NCI-H1048 (cell line): ENCODE results near the gene MRFAP1.

Source experiments
- DNase-seq: peaks from one replicate; lab custom pipeline; 2025; lab: John Stamatoyannopoulos, UW

The MRFAP1 gene

DNA sequence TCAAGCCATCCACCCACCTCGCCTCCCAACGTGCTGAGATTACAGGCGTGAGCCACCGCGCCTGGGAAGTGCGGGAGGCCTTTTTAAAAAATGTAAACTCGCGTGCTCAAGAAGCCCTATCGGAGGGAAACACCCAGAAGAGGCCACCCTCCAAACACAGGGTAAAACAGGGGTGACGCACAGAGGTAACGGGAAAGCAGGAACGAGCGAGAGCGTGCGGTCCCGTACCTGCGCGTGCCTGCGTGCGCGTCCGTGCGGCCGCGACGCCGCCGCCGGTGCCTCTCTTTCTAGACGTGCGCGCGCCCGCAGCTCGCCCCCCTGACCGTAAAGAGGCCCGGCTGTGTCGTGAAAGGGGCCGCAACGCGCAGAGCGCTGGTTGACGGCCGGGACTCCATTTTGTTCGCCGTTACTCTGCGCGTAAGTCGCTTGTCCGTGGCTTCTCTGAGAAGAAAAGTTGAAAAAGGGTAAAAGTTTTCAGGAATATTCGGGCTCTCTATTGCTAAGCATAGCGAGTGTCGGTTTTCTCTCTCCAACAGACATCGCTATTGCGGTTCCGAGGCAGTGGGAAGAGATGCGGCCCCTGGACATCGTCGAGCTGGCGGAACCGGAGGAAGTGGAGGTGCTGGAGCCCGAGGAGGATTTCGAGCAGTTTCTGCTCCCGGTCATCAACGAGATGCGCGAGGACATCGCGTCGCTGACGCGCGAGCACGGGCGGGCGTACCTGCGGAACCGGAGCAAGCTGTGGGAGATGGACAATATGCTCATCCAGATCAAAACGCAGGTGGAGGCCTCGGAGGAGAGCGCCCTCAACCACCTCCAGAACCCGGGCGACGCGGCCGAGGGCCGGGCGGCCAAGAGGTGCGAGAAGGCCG, at the start of gene MRFAP1:
MRFAP1 (plus strand) TSS at position 394 of the 872 bp plus-strand sequence; CDS start at position 572, 178 bp downstream.
- DNase-seq = peak; percentile 92

DNA sequence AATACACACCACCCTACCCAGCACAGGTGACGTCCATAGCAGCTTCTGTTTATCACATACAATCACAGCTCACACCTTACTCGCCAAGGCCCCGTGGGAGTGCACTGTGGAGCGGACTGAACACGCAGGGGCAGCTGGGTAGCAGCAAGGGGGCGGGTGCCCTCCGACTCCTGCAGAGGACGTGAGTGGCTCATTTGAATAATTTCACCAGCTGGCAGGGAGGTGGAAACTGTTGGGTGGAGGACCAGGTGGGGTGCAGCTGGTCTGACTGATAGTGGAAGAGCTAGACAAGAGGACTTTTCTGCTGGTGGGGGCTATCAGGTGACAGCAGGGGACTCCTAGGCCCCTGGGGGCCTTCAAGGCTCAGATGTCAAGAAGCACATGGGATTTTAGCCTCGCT, 49.2 kb upstream of the MRFAP1 start:
- no peak for DNase-seq

DNA sequence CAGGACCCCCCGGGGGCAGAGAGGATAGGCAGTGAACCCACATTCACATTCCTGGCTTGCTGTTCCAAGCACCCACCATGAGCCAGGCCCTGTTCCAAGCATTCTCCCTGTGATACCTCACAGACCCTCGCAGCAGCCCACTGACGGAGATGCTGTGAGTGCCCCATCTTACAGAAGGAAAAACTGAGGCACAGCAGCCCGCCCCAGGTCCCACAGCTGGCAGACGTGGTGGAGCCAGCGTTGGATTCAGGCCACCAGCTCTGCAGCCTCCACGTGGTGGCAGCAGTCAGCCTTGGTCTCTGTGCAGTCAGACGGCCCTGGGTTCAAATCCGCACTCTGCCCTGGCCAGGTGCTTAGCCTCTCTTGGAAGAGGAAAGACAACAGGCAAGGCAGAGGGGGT, 48.7 kb upstream of the MRFAP1 start:
- no peak for DNase-seq

DNA sequence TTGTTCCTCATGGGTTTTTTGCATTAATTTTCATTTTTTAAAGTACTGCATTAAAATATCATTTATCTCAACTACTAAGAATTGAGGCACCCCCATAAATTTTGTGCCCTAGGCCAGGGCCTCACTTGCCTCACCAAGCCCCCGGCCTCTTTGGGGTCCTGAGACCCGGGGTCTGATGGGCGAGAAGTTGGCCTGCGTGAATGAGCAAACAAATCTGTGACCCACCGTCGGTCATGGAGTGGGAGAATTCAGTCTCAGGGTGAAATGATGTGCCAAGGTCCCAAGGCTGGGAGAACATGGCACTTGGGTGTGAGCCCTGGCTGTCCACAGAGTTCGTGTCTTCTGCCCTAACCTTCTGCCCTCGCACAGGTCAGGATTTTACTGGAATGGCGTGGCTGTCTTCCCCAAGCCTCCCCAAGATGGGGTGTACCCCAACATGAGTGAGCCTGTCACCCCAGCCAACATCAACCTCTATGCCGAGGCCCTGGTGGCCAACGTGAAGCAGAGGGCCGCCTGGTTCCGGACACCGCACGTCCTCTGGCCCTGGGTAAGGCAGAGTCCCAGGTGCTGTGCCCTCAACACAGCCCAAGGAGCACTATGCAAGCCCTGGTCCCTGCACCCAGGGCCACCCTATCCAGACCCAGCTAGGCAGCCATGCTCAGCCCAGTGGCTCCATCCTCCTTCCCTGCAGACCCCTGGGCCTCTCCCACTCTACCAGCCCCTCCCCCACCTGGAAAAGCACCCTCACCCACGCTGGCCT, 47.5 kb upstream of the MRFAP1 start:
- DNase-seq = no peak

DNA sequence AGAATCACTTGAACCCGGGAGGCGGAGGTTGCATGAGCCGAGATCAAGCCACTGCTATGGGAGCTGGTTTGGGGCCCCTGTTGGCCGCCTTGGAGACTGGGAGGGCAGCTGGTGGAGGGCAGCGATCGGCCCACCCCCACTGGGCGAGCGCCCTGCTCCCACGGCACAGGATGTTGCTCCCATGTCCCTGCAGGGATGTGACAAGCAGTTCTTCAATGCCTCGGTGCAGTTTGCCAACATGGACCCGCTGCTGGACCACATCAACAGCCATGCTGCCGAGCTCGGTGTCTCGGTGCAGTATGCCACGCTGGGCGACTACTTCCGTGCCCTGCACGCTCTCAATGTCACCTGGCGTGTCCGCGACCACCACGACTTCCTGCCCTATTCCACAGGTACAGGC, 46.1 kb upstream of the MRFAP1 start:
- DNase-seq = no peak

DNA sequence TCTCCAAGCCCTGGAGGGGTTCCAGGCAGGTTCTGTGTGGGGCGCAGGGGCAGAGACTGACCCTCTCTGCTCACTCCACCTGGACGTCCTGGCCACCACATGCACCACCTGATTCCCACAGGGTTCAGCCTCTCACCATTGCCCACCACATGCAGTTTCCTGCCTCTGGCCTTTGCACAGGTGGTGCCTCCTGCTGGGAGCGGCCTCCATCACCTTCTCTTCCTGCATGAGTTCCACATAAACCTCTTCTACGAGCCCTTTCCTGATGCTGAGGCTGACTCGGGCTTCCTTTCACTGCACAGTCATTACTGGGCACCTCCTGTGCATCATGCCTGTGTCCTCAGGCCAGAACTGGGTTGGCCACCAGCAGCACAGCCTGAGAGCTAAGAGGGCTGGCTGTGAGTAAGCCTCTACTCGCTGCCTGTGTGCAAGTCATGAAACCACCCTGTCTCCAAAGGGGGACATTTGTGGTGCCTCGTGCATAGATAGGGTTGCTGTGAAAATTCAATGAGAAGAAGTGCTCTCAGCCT, 45.6 kb upstream of the MRFAP1 start:
- DNase-seq = no peak

DNA sequence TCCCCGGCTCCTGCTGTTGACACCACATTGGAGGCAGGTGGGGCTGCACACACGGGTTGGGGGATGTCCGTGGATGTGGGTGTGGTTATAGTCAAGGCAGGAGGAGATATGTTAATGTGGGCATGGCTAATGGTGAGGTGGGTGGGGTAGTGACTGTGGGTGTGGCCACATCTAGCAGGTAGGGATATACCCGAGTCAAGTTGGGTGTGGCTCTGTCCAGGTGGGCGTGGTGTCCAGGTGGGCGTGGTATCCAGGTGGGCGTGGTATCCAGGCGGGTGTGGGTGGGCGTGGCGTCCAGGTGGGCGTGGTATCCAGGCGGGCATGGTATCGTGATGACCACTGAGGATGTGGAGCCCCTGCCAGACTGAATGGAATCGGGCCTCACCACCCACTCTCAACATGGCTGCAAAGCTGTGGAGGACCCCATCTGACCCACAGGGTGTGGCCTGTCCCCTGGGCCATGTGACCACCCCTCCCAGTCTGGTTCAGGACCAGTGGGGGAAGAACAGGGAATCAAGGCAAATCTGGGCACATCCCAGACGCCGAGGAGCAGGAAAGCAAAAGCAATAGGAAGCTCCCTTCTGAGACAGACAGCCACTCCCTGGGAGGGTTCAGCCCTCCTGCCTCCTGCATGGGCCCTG, 44.5 kb upstream of the MRFAP1 start:
- peak; percentile 12 for DNase-seq

DNA sequence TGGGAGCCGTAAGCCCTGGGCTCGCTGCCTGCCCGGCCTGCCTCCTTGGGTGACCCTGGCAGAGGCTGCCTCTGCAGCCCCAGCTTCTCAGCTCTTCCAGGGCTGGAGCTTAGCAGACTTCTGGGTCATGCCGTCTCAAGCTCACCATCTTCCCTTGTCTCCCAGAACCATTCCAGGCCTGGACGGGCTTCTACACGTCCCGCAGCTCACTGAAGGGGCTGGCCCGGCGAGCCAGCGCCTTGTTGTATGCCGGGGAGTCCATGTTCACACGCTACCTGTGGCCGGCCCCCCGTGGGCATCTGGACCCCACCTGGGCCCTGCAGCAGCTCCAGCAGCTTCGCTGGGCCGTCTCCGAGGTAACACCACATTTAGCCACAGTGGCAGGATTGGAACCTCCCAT, 43.5 kb upstream of the MRFAP1 start:
- no peak for DNase-seq

DNA sequence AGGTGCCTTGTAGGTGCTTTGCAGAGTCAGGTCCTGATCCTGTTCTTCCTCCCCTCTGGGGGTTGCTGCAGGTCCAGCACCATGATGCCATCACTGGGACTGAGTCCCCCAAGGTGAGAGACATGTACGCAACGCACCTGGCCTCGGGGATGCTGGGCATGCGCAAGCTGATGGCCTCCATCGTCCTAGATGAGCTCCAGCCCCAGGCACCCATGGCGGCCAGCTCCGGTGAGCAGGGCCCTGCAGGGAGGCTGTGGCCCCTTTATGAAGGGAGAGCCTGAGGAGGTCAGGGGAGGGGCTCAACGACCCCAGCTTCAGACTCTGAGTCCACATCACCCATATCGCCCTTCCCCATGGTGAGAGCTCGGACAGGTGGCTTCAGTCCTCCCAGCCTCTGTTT, 42.4 kb upstream of the MRFAP1 start:
- DNase-seq = no peak

DNA sequence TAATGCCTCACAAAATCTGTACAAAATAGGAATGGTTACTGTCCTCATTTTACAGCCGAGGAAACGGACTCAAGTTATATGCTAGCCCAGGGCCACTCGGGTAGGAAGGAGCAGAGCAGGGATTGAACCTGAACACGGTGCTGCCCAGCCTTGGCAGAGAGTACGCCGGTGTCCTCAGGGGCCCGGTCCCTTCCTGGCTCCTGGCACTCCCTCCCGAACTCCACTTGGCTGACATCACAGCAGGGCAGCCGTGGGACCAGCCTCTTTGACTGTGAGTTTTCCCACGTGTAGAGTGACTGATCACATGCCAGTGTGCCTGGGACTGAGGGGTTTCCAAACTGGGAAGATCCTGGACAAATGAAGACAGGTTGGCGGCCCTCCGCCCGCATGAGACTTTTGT, 41.8 kb upstream of the MRFAP1 start:
- DNase-seq = no peak

DNA sequence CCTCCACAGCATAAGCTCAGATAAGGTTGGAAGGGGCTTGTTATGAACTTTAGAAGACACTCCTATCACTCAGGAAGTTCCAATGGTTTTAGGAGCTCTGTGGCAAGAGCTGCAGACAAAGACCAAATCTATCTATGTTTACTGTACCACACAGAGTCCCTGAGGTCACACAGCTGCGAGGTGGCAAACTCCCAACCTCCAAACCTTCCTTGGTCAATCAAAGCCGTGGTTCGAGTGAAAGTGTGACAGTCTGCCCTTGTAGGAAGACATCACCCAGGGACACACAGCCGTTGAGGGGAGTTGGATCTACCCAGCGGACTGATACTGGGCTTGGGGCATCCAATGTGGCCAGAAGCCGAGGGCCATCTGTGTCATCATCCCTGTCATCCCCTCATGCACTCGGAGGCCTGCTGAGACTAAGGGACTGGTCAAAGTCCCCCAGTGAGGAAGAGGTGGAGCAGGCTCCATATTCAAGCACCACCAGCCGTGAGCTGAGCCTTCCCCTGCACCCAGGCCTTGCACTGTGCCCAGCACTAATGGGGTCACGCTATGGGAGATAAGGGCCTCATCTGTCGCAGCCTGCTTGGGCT, 38.7 kb upstream of the MRFAP1 start:
- DNase-seq = no peak

DNA sequence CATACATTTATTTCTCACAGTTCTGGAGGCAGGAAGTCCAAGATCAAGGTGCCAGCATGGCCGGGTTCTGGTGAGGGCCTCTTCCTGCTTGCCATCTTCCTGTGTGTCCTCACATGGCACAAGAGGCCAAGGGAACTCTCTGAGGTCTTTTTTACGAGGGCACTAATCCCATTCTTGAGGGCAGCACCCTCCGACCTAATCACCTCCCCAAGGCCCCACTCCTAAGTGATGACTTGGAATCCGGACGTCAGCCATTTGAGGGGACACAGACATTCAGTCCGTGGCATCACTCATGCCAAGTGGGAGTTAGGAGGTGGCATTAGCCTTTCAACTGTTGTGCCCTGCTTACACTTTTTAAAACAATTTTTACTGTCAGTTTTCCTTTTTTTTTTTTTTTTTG, 38.2 kb upstream of the MRFAP1 start:
- no peak for DNase-seq

DNA sequence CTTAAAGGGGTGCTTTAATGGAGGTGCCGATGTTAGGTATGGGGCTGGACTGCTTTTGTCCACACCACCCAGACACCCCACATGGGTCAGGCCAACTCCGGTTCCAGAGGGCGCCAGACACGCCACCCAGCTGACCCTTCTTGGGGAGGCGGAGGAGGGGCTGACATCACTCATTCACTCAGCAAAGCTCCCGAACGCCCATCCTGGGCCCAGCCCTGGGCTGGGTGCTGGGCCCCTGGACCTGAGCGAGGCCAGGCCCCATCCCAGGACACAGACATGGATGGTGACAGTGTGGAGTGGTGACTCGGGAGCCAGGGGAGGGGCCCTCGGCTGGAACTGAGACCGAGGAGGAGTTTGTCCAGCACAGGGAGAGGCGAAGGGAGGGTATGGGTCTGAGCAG, 37.4 kb upstream of the MRFAP1 start:
- no peak for DNase-seq

DNA sequence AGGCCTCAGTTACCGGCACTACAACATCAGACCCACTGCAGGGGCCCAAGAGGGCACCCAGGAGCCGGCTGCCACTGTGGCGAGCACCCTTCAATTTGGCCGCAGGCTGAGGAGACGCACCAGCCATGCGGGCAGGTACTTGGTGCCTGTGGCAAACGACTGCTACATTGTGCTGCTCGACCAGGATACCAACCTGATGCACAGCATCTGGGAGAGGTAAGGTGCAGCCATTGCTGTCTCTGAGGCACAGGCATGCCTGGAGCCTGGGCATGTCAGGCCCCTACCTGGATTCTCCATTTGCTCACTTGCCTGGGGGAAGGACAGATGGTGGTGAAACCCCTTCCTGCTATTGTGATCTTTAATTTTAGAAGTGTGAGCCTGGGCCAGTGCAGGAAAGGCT, 35.4 kb upstream of the MRFAP1 start:
- DNase-seq = no peak

DNA sequence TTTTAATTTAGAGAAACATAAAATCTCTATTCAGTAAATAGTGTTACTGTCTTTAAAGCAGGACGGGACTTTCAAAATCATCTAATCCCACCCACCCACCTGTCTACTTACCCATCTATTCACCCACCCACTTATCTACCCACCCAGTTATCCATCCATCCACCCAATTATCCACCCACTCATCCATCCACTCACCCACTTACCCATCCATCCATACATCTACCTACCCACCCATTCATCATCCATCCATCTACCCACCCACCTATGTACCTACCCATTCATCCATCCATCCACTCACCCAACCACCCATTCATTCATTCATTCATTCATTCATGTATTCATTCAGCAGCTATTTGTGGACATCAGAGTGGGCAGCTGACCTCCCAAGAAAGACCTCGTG, 34.9 kb upstream of the MRFAP1 start:
- no peak for DNase-seq

DNA sequence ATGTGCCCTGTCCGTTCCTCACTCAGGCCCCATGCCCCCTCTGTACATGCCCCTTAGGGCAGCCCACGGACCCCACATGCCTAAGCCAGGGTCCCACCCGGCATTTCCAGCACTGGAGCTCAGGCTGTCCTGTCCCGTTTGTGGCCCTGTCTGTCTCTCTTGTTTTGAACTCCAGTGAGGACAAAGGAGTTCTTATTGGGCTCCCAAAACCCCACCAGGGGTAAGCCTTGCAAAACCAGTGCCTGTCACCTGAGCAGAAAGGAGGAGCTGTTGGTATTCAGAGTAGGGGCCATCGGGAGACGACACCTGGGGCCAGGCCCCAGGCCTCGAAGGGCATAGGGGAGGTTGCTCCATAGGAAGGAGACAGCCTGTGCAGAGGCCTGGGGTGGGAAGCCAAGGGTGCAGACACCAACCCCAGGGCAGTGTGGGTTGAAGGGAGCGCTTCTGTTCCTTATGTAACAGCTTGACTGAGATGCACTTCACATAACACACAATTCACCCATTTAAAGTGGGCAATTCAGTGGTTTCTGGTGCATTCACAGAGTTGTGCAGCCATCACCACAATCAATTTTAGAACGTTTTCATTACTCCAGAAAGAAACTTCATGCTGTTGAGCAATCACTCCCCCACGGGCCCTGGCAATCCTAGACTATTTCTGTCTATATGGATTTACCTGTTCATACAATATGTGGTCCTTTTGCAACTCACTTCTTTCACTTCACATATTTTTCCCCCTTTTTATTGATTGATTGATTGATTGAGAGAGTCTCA, 33.8 kb upstream of the MRFAP1 start:
- no peak for DNase-seq

DNA sequence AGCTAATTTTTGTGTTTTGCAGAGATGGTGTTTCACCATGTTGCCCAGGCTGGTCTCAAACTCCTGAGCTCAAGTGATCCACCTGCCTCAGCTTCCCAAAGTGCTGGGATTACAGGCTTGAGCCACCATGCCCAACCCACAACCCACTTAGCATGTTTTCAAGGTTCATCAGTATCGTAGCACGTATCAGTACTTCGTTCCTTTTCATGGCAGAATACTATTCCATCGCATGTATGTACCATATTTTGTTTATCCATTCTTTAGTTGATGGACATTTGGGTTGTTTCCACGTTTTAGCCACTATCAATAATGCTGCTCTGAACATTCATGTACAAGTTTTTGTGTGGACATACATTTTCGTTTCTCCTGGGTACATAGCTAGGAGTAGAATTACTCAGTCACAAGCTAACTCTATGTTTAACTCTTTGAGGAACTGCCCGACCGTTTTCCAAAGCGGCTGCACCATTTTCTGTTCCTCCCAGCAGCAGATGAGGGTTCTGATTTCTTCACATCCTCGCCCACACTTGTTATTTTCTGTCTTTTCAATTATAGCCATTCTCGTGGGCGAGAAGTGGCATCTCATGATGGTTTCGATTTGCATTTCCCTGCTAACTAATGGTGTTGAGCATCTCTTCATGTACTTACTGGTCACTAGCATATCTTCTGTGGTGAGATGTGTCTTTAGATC, 33.0 kb upstream of the MRFAP1 start:
- DNase-seq = no peak

DNA sequence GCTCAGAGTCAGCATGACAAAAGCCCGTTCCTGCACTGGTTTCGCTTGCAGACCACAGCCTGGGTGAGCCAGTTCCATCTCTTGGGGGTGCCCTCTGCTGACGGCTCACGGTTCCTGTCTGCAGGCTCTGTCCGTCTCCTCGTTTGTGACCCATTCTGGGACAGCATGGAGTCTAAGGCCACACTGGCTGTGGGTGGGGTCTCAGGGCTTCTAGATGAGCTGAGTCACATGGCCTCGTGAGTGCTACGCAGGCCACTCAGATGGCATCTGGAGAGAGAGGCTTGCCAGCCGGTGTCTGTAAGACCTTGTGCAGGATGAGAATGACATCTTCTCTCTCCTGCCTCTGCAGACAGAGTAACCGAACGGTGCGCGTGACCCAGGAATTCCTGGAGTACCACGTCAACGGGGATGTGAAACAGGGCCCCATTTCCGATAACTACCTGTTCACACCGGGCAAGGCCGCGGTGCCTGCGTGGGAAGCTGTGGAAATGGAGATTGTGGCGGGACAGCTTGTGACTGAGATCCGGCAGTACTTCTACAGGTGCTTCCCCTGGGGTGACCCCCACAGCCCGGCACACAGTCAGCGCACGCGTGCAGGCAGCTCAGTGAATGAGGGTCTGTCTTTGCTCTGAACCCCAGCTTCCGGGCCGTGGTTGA, 31.6 kb upstream of the MRFAP1 start:
- no peak for DNase-seq

DNA sequence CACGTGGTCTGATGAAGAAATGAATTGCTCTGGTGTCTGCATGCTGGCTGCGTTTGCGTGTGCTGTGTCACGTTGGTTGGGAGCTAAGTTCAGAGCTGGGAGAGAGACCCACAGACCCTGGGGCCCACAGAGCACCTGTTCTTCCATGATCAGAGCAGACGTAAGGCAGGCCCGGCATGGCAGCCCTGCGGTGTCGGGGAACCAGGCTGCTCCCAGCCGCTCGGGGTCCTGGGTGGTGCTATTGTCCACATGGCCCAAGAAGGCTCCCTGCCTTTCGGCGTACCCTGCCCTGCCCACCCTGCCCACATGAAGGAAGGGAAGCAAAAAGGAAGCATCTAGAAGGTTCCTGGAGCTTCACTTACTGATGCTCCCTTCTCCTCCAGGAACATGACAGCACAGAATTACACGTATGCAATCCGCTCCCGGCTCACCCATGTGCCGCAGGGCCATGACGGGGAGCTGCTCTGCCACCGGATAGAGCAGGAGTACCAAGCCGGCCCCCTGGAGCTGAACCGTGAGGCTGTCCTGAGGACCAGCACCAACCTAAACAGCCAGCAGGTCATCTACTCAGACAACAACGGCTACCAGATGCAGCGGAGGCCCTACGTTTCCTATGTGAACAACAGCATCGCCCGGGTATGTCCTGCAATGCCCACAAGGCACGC, 30.9 kb upstream of the MRFAP1 start:
- no peak for DNase-seq
